Measurements from ENCODE around the gene RANBP1. TPM values are rescaled to one million over a fixed set of nuclear protein-coding genes. Genes with fewer than 3 reads are reported as not detected.

The RANBP1 gene
- total RNA-seq, 6 donors from 2014 or later = 55.3 to 154 (median 87.8) TPM

GRCh38 chr22:20096574-20097420 lies 19.1 kb upstream of the RANBP1 start:
- peaks cover 30 to 99% (median 81%) of the 10 kb centered on the region in 4 donors for H3K36me3 ChIP-seq

GRCh38 chr22:20099099-20099711 lies 16.7 kb upstream of the RANBP1 start:
- Histone ChIP-seq H3K36me3 (peaks cover 22 to 94% (median 59%) of the 10 kb centered on the region in 4 donors), H3K27ac (no peak overlapping the region), H3K27me3 (no peaks in the 10 kb centered on the region), H3K9me3 (no peaks in the 10 kb centered on the region), H3K4me3 (no peak overlapping the region), H3K4me1 (no peaks in the 10 kb centered on the region)
- DNase-seq (no peak), ATAC-seq (ENCODE audit: low FRiP score in 2 of 2) (no peak)
- TF ChIP-seq POLR2AphosphoS5 (IDR thresholded peaks at IDR 0.05) = no peak
- no peak for TF ChIP-seq CTCF (IDR thresholded peaks at IDR 0.05)
- no peak for TF ChIP-seq POLR2A (IDR thresholded peaks at IDR 0.05)
- TF ChIP-seq EP300 (IDR thresholded peaks at IDR 0.05) = no peak
- 87 to 95% methylated on average over 5 to 6 of the region's 6 CpGs for WGBS, 2 donors

More at GRCh38 chr22:20096574-20097420, 19.1 kb upstream of the RANBP1 start:
- no peaks in the 10 kb centered on the region for H3K4me1 ChIP-seq
- WGBS, 2 donors = 93 to 98% methylated on average over 2 of the region's 2 CpGs
- no peaks in the 10 kb centered on the region for H3K27me3 ChIP-seq
- H3K9me3 ChIP-seq = no peaks in the 10 kb centered on the region
- DNase-seq = no peak
- TF ChIP-seq POLR2AphosphoS5 (IDR thresholded peaks at IDR 0.05) (no peak), EP300 (IDR thresholded peaks at IDR 0.05) (no peak), POLR2A (IDR thresholded peaks at IDR 0.05) (no peak), CTCF (IDR thresholded peaks at IDR 0.05) (no peak)
- no peak overlapping the region for H3K27ac ChIP-seq
- no peak for ATAC-seq (ENCODE audit: low FRiP score in 2 of 2)
- no peak overlapping the region for H3K4me3 ChIP-seq

GRCh38 chr22:20101638-20102037 lies 14.3 kb upstream of the RANBP1 start:
- H3K27me3 ChIP-seq = no peaks in the 10 kb centered on the region
- H3K36me3 ChIP-seq = peaks cover 16 to 94% (median 60%) of the 10 kb centered on the region in 4 donors
- DNase-seq (peak in 1 of 2 donors; percentile 26), ATAC-seq (ENCODE audit: low FRiP score in 2 of 2) (no peak)
- H3K4me1 ChIP-seq = no peaks in the 10 kb centered on the region
- 71 to 82% methylated on average over 8 of the region's 8 CpGs for WGBS, 2 donors
- no peak overlapping the region for H3K27ac ChIP-seq
- TF ChIP-seq POLR2AphosphoS5 (IDR thresholded peaks at IDR 0.05) = no peak
- no peak for TF ChIP-seq CTCF (IDR thresholded peaks at IDR 0.05)
- TF ChIP-seq POLR2A (IDR thresholded peaks at IDR 0.05) = no peak
- no peak for TF ChIP-seq EP300 (IDR thresholded peaks at IDR 0.05)
- no peaks in the 10 kb centered on the region for H3K9me3 ChIP-seq
- no peak overlapping the region for H3K4me3 ChIP-seq

DNA sequence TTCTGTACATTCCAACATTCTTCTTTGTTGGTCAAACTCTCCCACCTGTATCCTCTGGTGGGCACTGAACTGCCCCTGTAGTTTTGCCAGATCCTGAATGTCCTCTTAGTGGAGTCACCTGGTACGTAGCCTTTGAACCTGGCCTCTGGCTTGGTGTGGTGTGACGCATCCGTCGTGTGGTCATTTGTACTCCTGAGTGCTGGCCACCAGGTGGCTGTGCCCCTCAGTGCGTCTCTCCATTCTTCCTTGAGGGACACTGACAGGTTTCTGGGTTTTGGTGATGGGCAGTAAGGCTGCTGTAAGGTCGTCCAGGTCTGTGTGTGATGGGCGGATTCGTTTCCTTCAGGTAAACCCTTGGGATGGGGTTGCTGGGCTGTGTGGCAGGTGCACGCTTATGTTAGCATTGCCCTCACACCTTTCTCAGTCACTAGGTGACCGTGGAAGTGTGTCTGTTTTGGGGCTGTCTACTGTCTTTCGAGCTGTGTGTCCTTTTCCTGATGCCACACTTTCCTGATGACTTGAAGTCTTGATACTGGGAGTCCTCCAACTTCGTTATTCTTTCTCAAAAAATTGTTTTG lies 13.6 kb upstream of the RANBP1 start:
- 94 to 98% methylated on average over 10 to 12 of the region's 12 CpGs for WGBS, 2 donors
- Histone ChIP-seq H3K27me3 (no peaks in the 10 kb centered on the region), H3K27ac (no peak overlapping the region), H3K36me3 (peaks cover 22 to 95% (median 63%) of the 10 kb centered on the region in 4 donors), H3K4me1 (no peaks in the 10 kb centered on the region), H3K9me3 (no peaks in the 10 kb centered on the region), H3K4me3 (no peak overlapping the region)
- no peak for ATAC-seq (ENCODE audit: low FRiP score in 2 of 2)
- DNase-seq = no peak
- TF ChIP-seq POLR2A (IDR thresholded peaks at IDR 0.05) (no peak), POLR2AphosphoS5 (IDR thresholded peaks at IDR 0.05) (no peak), EP300 (IDR thresholded peaks at IDR 0.05) (no peak), CTCF (IDR thresholded peaks at IDR 0.05) (no peak)
